Measurements from ENCODE around the gene ARHGAP12. TPM values are rescaled to one million over a fixed set of nuclear protein-coding genes. Genes with fewer than 3 reads are reported as not detected.
A peak's percentile ranks its signal among the peaks of the same experiment; 100 is the strongest.
"Not testable (repeated sequence)": the region's sequence is repeated elsewhere in the genome, so short reads cannot be mapped to it uniquely, and the experiment has no call there.

The ARHGAP12 gene
- total RNA-seq, 1 donor from 2014 or later: 25.5 TPM

DNA sequence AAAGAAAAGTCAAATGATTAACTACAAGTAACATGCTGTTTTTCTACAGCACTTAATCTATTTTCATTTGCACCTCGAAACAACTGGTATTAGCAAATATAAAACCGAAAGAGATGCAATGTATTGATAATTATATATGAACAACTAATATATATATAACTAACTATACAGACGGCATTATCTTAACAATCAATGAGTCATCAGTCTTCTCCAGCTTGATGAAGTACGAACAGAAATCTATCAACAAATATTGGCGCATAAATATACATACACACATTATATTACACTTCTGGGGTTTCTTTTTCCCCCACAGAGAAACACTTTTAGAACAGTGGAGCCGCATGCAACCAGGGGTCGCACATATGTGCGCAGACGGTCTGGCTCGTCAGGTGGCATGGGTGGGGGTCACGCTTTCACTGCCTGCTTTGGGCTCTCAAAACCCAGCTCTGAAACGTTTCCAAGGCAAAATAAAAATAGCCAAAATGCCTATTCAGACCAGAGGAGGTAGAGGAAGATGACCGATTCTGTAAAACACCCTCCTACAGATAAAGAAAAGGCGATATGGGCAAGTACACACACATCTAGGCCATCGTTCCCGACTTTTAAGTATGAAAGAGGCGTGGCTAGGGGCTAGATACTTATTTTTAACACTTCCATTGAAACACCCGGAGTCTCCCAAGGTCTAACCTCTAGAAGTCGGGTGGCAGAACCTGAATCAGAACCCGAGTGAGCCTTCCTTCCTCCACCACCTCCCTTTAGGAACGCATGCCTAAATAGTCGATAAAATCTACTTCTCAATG is 1.7 kb downstream of the ARHGAP12 start:
- DNase-seq (ENCODE audit: low read depth, low spot score): no peak

DNA sequence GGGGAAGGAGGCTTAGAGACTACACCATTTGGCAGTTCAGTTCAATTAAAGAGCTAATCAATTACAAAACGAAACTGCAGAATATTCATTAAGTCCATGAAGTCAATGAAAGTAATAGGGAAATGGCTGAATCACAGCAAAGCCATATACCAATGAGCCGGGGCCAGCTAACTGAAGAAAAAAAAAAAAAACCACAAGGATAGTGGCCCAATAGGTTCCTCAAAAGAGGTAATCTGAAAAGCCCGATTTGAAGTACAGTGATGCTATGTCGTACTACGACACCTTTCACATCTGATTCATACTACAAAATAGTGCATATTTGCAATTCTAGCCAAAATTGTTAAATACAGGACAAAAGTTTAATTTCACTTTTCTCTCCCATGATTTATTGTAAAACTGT is 2.5 kb downstream of the ARHGAP12 start:
- DNase-seq (ENCODE audit: low read depth, low spot score): no peak

DNA sequence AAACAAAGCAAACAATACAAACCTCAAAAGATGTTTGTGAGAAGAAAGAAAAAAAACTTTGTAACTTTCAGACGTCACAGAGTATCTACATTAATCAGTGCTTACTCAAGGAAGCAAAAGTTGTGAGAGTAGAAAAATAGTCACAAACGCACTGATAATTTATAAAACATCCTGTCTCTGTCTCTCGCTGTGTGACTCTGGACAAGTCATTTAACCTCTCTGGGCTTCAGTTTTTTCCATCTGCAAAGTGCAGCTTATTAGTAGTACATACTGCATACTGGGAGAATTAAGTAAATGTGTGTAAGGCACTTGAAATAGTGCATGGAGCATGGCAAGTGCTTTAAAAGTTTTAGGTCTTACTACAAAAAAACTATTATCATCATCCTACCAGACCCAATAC is 3.8 kb downstream of the ARHGAP12 start:
- no peak for DNase-seq (ENCODE audit: low read depth, low spot score)

DNA sequence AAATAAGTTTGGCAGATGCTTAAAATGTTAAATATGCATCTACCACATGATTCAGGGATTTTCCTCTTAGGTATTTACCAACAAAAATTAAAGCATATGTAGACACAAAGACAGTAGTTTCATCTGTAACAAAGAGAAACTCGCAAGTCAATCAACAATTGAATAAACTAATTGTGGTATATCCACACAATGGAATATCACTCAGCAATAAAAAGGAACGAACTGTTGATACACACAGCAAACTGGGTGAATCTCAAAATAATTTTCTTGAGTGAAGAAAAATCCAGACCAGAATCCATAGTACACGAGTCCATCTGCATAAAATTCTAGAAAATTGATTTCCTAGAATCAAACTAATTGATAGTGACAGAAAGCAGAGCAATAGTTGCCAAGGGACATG is 5.2 kb downstream of the ARHGAP12 start:
- DNase-seq (ENCODE audit: low read depth, low spot score): no peak

DNA sequence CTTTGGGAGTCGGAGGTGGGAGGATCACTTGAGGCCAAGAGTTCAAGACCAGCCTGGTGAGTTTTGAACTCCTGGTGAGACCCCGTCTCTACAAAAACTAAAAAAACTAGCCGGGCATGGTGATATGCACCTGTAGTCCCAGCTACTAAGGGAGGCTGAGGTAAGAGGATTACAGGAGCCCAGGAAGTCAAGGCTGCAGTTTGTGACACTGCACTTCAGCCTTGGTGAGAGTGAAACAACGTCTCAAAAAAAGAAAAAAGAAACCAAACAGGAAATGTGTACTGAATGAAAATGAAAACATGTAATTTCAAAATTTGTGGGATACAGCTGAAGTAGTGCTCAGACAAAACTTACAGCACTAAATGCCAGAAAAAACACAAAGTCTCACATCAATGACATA is 7.6 kb downstream of the ARHGAP12 start:
- no peak for DNase-seq (ENCODE audit: low read depth, low spot score)

DNA sequence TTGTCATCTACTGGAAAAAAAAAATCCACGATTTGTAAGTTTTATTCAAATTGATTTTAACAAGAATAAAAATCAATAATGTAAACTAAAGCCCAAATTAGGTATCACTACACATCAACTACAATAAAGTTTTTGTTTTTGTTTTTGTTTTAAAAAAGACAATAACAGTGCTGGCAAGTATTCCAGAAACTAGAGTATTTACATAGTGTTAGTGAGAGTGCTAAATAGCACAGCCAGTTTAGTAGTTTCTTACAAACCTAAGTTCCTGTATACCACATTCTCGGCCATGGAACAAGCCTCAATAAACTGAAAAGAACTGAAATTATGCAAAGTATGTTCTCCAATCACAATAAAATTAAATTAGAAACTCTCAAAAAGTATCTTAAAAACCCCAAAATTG is 8.1 kb downstream of the ARHGAP12 start:
- DNase-seq (ENCODE audit: low read depth, low spot score): no peak

DNA sequence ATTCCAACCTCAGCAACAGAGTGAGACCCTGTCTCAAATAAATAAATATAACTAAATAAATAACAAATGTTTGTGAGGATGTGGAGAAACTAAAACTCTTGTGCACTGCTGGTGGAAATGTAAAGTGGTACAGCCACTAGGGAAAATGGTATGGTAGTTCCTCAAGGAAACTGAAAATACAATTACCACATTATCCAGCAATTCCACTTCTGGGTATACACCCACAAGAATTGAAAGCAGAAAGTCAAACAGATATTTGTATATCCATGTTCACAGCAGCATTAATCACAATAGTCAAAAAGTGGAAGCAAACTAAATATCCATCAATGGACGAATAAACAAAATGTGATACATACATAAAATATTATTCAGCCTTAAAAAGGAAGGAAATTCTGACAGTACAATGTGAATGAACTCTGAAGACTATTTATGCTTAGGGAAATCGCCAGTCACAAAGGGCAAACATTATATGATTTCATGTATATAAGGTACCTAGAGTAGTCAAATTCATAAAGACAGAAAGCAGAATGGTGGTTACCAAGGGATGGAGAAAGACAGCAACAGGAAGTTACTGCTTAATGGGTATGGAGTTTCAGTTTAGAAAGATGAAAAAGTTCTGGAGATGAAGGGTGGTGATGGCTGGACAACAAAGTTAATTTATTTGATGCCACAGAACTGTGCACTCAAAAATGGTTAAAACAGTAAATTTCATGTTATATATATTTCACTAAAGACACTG is 9.8 kb downstream of the ARHGAP12 start:
- no peak for DNase-seq (ENCODE audit: low read depth, low spot score)

DNA sequence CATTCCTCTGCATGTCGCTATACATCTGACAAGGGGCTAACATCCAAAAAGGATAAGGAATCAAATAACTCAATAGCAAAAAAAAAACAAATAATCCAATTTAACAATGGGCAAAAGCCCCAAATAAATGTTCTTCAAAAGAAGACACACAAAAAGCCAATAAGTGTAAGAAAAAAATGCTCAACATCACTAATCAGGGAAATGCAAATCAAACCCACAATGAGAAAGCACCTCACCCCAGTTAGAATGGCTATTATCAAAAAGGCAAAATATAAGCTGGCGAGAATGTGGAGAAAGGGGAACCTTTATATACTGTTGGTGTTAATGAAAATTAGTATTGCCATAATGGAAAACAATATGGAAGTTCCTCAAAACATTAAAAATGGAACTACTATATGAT is 14.3 kb downstream of the ARHGAP12 start:
- no peak for DNase-seq (ENCODE audit: low read depth, low spot score)

DNA sequence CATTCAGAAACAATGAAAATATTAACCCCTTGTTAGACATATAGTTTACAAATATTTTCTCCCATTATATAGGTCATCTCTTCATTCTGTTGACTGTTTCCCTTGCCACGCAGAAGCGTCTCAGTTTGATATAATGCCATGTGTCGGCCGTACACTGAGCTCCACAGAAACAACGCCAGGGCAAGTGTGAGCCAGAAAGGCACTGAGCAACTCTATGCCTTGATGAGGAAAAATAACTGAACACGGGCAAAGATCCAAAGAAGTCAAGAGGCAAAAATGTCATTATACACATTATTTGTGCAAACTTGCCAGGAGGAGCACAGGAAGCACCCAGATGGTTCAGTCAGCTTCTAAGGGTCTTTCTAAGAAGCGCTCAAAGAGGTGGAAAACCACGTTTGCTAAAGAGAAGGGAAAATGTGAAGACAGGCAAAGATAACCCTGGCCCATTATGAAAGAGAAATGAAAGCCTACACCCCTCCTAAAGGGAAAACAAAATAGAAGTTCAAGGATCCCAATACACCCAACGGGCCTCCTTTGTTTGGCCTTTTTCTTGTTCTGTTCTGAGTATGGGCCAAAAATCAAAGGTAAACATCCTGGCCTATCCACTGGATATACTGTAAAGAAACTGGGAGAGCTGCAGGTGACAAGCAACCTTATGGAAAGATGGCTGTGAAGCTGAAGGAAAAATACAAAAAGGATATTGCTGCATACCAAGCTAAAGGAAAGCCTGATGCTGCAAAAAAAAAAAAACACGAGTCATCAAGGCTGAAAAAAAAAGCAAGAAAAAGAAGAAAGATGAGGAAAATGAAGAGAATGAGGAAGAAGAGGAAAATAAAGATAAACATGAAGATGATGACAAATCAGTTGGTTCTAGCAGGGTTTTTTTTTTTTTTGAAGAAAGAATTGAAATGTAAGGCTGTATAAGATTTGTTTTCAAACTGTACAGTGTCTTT is 15.5 kb downstream of the ARHGAP12 start:
- DNase-seq (ENCODE audit: low read depth, low spot score): no peak

DNA sequence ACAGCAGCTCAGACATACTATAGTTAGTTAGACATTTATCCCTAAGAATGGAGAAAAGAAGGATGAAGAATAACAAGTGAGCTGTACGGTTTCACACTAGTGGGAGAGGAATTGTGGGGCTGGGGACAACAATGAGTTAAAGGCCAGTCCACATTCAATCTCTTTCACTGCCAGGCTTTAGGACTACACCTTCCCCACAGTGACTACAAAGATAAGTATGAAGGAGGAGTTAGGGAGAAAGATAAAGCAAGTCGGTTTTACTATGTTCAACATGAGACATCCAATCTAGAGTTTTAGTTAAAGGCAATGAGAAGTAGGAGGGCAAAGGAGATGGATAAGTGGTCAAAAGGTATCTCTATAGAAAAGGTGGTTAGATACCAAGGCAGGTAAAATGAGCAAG is 16.3 kb downstream of the ARHGAP12 start:
- DNase-seq (ENCODE audit: low read depth, low spot score): no peak

DNA sequence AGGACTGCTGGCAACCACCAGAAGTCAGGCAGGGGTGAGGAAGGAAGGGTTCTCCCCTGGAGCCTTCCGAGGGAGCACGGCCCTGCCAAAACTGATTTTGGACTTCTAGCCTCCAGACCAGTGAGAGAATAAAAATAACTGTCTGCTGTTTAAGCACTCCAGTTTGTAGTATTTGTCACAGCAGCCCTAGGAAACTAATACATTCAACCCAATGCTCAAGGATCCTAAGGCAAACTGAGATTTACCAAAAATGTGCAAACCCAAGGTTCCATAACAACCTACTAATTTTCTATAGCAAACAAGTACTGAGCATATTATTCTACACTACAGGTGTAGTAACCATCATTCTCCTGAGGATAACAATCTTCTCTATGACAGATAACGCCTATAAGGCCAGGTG is 18.6 kb downstream of the ARHGAP12 start:
- no peak for DNase-seq (ENCODE audit: low read depth, low spot score)

DNA sequence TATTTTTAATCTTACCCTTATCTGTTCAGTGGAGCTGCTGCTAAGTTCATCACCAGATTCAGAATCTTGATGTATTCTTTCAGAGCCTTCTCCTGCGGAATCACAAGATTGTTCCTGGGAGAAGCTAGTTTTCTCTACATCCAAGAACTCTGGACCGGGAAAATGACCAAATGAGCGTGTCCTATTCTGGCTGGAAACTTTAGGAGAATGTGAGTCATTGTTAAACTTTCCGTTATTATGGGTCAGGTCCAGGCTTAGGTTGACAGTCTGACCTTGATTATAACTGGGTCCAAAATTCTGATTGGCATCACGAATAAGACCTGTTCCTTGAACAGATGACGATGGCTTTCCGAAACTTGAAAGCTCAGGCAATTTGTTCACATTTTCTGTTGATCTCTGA is 20.5 kb downstream of the ARHGAP12 start:
- DNase-seq (ENCODE audit: low read depth, low spot score): no peak

DNA sequence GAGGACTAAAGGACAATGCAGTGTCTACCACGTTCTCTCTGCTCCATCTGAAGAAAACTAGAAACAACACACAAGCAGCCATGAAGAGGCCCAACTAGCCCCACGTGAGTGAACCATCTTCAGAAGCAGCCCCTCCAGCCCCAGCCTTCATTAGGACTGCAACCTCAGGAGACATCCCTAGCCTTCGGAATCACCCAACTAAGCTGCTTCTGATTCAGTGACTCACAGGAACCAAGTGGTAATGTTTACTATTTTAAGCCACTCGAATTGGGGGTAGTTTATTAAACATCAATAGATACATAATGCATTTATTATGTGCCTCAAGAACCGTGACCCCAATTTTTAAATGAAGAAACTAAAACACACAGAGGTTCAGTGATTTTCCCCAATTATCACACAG is 22.6 kb downstream of the ARHGAP12 start:
- DNase-seq (ENCODE audit: low read depth, low spot score): no peak

DNA sequence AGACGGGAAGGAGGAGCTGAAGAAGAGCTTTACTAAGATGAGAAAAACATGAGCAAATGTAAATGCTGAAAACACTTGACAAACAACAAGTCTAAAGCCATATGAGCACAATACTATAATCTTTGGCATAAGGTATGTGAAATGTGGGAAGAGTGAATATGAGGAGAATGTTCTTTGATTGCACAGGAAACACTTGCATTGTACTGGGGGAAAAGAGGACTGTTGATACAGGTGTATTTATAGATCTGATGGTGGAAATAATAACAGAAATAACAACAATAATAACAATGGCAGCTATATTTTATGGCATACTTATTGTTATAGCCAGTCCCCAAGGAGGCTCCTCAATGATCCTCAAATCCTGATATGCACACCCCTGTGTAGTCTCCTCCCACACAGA is 23.0 kb downstream of the ARHGAP12 start:
- no peak for DNase-seq (ENCODE audit: low read depth, low spot score)

DNA sequence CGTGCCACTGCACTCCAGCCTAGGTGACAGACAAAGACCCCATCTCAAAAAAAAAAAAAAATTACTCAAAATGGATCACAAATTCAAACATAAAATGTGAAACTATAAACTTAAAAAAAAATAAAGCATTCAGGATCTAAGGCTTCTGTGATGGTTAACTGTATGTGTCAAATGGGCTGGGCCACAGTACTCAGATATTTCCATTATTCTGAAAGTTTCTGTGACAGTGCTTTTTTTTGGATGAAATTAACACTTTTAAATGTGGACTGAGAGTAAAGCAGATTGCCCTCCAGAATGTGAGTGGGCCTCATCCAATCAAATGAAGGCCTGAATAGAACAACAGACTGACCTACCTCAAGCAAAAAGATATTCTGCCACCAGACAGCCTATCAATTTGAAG is 26.0 kb downstream of the ARHGAP12 start:
- DNase-seq (ENCODE audit: low read depth, low spot score): no peak

DNA sequence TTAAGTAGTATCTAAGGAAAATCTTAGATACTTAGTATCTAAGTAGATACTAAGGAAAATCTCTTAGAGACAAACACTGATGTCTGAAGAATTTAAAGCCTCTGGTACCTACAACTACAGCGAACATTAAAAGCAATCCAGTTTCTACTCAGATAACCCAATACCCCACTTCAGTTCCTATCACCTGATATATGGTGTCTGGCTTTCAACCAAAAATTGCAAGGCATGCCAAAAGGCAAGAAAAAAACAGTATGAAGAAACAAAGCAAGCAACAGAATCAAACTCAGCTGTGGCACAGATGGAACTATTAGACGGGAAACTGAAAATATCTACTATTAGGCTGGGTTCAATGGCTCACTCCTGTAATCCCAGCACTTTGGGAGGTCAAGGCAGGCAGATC is 31.1 kb downstream of the ARHGAP12 start:
- DNase-seq (ENCODE audit: low read depth, low spot score): no peak

DNA sequence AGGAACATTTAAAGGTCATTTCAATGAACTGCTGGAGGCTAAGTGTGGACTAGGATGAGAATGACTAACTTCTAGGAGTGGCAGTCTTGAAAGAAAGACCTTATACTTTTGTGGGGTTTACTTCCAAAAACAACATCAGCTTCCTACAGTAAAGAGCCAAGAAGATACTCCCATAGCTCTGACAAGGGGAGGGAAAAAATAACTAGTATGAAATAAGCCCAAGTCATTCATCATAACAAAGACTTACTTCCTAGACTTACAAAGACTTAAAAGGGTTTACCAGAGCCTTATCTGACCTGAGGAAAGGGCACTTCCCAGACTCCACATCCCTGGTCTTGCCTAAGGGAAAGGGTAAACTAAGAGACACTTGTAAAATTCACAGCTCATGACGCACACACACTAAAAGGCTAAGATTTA is 31.7 kb downstream of the ARHGAP12 start:
- DNase-seq (ENCODE audit: low read depth, low spot score): peak; percentile 78

DNA sequence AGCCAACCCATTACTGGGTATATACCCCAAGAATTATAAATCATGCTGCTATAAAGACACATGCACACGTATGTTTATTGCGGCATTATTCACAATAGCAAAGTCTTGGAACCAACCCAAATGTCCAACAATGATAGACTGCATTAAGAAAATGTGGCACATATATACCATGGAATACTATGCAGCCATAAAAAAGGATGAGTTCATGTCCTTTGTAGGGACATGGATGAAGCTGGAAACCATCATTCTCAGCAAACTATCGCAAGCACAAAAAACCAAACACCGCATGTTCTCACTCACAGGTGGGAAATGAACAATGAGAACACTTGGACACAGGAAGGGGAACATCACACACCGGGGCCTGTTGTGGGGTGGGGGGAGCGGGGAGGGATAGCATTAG is 32.9 kb downstream of the ARHGAP12 start:
- DNase-seq (ENCODE audit: low read depth, low spot score): not testable (repeated sequence)

DNA sequence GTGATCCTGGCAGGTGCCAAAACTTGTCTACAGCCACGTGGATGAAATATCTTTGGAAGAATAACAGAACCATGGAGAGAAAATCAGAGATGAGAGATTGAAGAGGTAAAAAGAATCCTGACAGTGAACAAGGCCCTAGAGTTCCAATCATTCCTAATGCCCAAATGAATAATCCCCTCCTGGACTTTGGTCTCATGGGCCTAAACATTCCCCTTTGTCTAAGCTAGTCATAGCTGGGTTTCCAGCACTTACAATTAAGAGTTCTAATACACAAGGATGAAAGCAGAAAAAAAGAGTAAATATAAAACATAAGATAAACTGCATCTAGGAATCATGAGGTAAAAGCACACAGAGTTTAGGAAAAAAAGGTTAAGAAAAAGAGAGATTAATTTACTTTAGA is 40.2 kb downstream of the ARHGAP12 start:
- DNase-seq (ENCODE audit: low read depth, low spot score): no peak

DNA sequence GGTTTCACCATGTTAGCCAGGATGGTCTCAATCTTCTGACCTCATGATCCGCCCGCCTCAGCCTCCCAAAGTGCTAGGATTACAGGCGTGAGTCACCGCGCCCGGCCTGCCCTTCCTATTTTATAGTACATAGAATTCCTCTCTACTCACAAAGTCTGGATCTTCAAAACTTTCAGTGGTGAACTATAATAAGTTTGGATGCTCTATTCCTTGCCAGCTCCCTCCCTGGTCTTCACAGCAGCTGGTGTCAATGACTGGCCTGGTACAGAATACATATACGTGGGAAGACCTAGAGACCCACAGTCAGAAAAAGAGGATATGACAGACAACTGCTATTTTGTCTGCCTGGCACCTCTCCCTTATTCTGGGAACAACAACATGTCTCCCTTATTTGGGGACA is 40.8 kb downstream of the ARHGAP12 start:
- DNase-seq (ENCODE audit: low read depth, low spot score): no peak

DNA sequence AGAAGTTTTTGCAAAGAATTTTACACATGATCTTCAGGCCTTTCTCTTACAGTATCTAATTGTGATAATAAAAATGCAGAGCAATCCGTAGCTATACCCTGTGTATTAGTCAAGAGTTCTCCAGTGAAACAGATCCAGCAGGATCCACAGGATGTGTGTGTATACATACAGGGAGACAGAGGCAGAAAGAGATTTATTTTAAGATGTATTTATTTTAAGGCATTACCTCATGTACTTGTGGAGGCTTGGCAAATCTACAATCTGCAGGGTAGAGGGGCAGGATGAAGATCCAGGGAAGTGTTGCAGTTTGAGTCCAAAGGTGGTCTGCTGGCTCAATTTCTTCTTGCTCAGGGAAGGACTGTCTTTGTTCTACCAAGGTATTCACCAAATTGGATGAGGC is 41.7 kb downstream of the ARHGAP12 start:
- DNase-seq (ENCODE audit: low read depth, low spot score): no peak

DNA sequence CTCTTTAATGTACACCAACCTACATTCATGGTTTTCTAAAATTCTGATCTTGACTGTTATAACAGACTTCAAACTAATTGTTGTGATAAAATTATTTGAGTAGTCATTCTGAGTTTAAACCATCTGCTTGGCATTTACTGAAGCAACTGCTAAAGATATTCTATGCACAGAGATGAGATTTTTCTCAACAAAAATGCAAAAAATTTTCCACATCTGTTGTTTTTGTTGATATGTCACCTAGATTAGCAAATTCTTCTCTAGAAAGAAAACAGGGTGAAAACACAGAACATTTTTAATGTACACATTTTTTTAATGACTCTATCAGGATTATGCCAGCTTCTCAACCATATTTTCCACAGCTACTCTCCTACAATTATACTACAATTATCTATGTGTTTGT is 42.7 kb downstream of the ARHGAP12 start:
- no peak for DNase-seq (ENCODE audit: low read depth, low spot score)
